Measurements from ENCODE around the gene ITGB6.

GRCh38 chr2:160225722-160226121 is 25.6 kb upstream of the ITGB6 start:
- no peak for TF ChIP-seq POLR2A (IDR thresholded peaks at IDR 0.05)
- TF ChIP-seq, protein P1, sequence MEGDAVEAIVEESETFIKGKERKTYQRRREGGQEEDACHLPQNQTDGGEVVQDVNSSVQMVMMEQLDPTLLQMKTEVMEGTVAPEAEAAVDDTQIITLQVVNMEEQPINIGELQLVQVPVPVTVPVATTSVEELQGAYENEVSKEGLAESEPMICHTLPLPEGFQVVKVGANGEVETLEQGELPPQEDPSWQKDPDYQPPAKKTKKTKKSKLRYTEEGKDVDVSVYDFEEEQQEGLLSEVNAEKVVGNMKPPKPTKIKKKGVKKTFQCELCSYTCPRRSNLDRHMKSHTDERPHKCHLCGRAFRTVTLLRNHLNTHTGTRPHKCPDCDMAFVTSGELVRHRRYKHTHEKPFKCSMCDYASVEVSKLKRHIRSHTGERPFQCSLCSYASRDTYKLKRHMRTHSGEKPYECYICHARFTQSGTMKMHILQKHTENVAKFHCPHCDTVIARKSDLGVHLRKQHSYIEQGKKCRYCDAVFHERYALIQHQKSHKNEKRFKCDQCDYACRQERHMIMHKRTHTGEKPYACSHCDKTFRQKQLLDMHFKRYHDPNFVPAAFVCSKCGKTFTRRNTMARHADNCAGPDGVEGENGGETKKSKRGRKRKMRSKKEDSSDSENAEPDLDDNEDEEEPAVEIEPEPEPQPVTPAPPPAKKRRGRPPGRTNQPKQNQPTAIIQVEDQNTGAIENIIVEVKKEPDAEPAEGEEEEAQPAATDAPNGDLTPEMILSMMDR (IDR thresholded peaks at IDR 0.05) = no peak

Measured in testis (tissue), 2 donors.